Suprapubic skin (tissue), 4 donors: Measurements from ENCODE around the gene HTR3B. TPM values are rescaled to one million over a fixed set of nuclear protein-coding genes. Genes with fewer than 3 reads are reported as not detected.

Experiments
- DNase-seq, 2 donors: peaks; one replicate each; pipeline ENCODE4 v3.0.0-alpha.2; 2019; ENCODE audit warnings: low spot score in 2 of 2
- H3K27ac ChIP-seq: fragments of 200-600 bp; sonication (generic); one replicate; pipeline ENCODE4 v1.5.1; 2019
- H3K27me3 ChIP-seq: fragments of 200-600 bp; sonication (generic); one replicate; pipeline ENCODE4 v1.5.1; 2019
- H3K36me3 ChIP-seq: fragments of 200-600 bp; sonication (generic); one replicate; pipeline ENCODE4 v1.5.1; 2019
- H3K4me1 ChIP-seq: fragments of 200-600 bp; sonication (generic); one replicate; pipeline ENCODE4 v1.5.1; 2019
- H3K4me3 ChIP-seq: fragments of 200-600 bp; sonication (generic); one replicate; pipeline ENCODE4 v1.5.1; 2019; ENCODE audit warnings: mild to moderate bottlenecking
- H3K9me3 ChIP-seq: fragments of 200-600 bp; sonication (generic); one replicate; pipeline ENCODE4 v1.5.1; 2019
- CTCF ChIP-seq, 2 donors: fragments of 200-600 bp in 1 of 2; fragments of 450-650 bp in 1 of 2; sonication (generic) in 1 of 2; IDR thresholded peaks; one replicate each; pipeline ENCODE4 v1.5.1; 2016 to 2019; ENCODE audit warnings: antibody characterized with exemption in 2 of 2, mild to moderate bottlenecking in 1 of 2, moderate library complexity in 1 of 2
- EP300 ChIP-seq: sonication (generic); formaldehyde crosslinking; IDR thresholded peaks from one replicate; pipeline ENCODE4 v1.6.1; 2017; ENCODE audit warnings: antibody characterized with exemption
- POLR2A ChIP-seq, 2 donors: fragments of 450-650 bp; IDR thresholded peaks; one replicate each; pipeline ENCODE4 v1.6.1; 2017; ENCODE audit warnings: antibody characterized with exemption in 2 of 2, mild to moderate bottlenecking in 2 of 2, moderate library complexity in 2 of 2
- POLR2AphosphoS5 ChIP-seq, 3 donors: sonication (generic); formaldehyde crosslinking; IDR thresholded peaks; one replicate each; pipeline ENCODE4 v1.6.1; 2017; ENCODE audit warnings: antibody characterized with exemption in 3 of 3
- WGBS: methylation state at CpG from one replicate; pipeline ENCODE4 v1.1.5; 2018; 5-methylcytosine and 5-hydroxymethylcytosine counted together
- total RNA-seq, 4 donors: library from RNA; depleted of rRNA; stranded (reverse); fragments of >200 nt; gene quantifications; one replicate each; pipeline ENCODE4 v1.1.0, GENCODE V29; 2016

HTR3B gene
- total RNA-seq, result not detected

GRCh38 chr11:113904379-113905101 lies at the start of gene HTR3B:
Gene HTR3B (plus strand): TSS chr11:113904796. CDS start chr11:113904934, 138 bp downstream.
- H3K9me3 ChIP-seq, result no peaks in the 10 kb centered on the region
- peaks cover 22% of the 10 kb centered on the region for H3K27me3 ChIP-seq
- no peak for DNase-seq
- no peaks in the 10 kb centered on the region for H3K36me3 ChIP-seq
- no peak within 1 kb of the TSS for H3K27ac ChIP-seq
- H3K4me3 ChIP-seq, result no peak within 1 kb of the TSS
- TF ChIP-seq EP300 (no peak), CTCF (IDR thresholded peaks at IDR 0.05) (no peak), POLR2AphosphoS5 (IDR thresholded peaks at IDR 0.05) (no peak), POLR2A (IDR thresholded peaks at IDR 0.05) (no peak)
- no peaks in the 10 kb centered on the region for H3K4me1 ChIP-seq
- 61% methylated on average over 6 of the region's 6 CpGs for WGBS

GRCh38 chr11:113855803-113856202 lies 48.8 kb upstream of the HTR3B start:
- peaks cover 15% of the 10 kb centered on the region for H3K4me1 ChIP-seq

GRCh38 chr11:113856966-113857759 lies 47.4 kb upstream of the HTR3B start:
- no peak overlapping the region for H3K27ac ChIP-seq
- no peak for DNase-seq
- 81% methylated on average over 5 of the region's 5 CpGs for WGBS
- TF ChIP-seq POLR2A (IDR thresholded peaks at IDR 0.05), result no peak
- TF ChIP-seq CTCF (IDR thresholded peaks at IDR 0.05), result no peak
- TF ChIP-seq EP300, result no peak
- no peak for TF ChIP-seq POLR2AphosphoS5 (IDR thresholded peaks at IDR 0.05)
- H3K9me3 ChIP-seq, result no peaks in the 10 kb centered on the region
- H3K4me1 ChIP-seq, result peaks cover 15% of the 10 kb centered on the region
- peaks cover 9% of the 10 kb centered on the region for H3K36me3 ChIP-seq
- no peaks in the 10 kb centered on the region for H3K27me3 ChIP-seq
- H3K4me3 ChIP-seq, result no peak overlapping the region

More at GRCh38 chr11:113855803-113856202, 48.8 kb upstream of the HTR3B start:
- Histone ChIP-seq H3K27ac (no peak overlapping the region), H3K9me3 (no peaks in the 10 kb centered on the region), H3K27me3 (no peaks in the 10 kb centered on the region), H3K4me3 (no peak overlapping the region), H3K36me3 (peaks cover 23% of the 10 kb centered on the region)
- TF ChIP-seq POLR2A (IDR thresholded peaks at IDR 0.05), result no peak
- TF ChIP-seq POLR2AphosphoS5 (IDR thresholded peaks at IDR 0.05), result no peak
- TF ChIP-seq EP300, result no peak
- TF ChIP-seq CTCF (IDR thresholded peaks at IDR 0.05), result no peak
- DNase-seq, result no peak
- WGBS, result 97% methylated on average over 6 of the region's 6 CpGs

- Histone ChIP-seq H3K4me3 (no peak overlapping the region), H3K27me3 (no peaks in the 10 kb centered on the region), H3K27ac (no peak overlapping the region), H3K9me3 (no peaks in the 10 kb centered on the region), H3K36me3 (no peaks in the 10 kb centered on the region), H3K4me1 (peaks cover 15% of the 10 kb centered on the region)
- TF ChIP-seq POLR2AphosphoS5 (IDR thresholded peaks at IDR 0.05), result no peak
- TF ChIP-seq CTCF (IDR thresholded peaks at IDR 0.05), result no peak
- TF ChIP-seq EP300, result no peak
- no peak for TF ChIP-seq POLR2A (IDR thresholded peaks at IDR 0.05)
- DNase-seq, result no peak
Observed at GRCh38 chr11:113859665-113860064, 44.9 kb upstream of the HTR3B start.

- Histone ChIP-seq H3K4me3 (no peak overlapping the region), H3K4me1 (peaks cover 15% of the 10 kb centered on the region), H3K27me3 (no peaks in the 10 kb centered on the region), H3K36me3 (no peaks in the 10 kb centered on the region), H3K27ac (no peak overlapping the region), H3K9me3 (no peaks in the 10 kb centered on the region)
- no peak for DNase-seq
- TF ChIP-seq EP300 (no peak), POLR2AphosphoS5 (IDR thresholded peaks at IDR 0.05) (no peak), POLR2A (IDR thresholded peaks at IDR 0.05) (no peak), CTCF (IDR thresholded peaks at IDR 0.05) (no peak)
- 74% methylated on average over 5 of the region's 5 CpGs for WGBS
Observed at GRCh38 chr11:113862435-113862834, 42.2 kb upstream of the HTR3B start.
